ENCODE results near the gene SNAI3. TPM values are rescaled to one million over a fixed set of nuclear protein-coding genes. Genes with fewer than 3 reads are reported as not detected.

SNAI3 gene
- total and polyA plus RNA-seq, 9 of the 15 experiments (the other 6 are each of a cell fraction or from before 2014, with no cell fraction given) = 0.04 to 4.1 (median 0.80) TPM; not detected in 1

GRCh38 chr16:88686439-88687253 is at the start of gene SNAI3 (continued):
- peak; percentile 8; the same call in 1 of the 2 replicates for TF ChIP-seq SMARCE1 (IDR thresholded peaks at IDR 0.05)
- TF ChIP-seq MYC (IDR thresholded peaks at IDR 0.05; ENCODE audit: low read depth, low read length) = peak; percentile 63; the same call in 1 of the 2 replicates
- TF ChIP-seq MYC (CRISPR knock-in tag; IDR thresholded peaks at IDR 0.05; ENCODE audit: borderline replicate concordance, low read depth) = no peak
- TF ChIP-seq GATAD2B (IDR thresholded peaks at IDR 0.05; ENCODE audit: borderline replicate concordance) = no peak
- TF ChIP-seq FOXP4 (CRISPR knock-in tag; IDR thresholded peaks at IDR 0.05; ENCODE audit: borderline replicate concordance) = no peak
- 0 out of 2 replicates have a peak, but pooled peaks have one; percentile 49 for TF ChIP-seq TCF7 (IDR thresholded peaks at IDR 0.05; ENCODE audit: borderline replicate concordance)
- TF ChIP-seq PCBP2 (IDR thresholded peaks at IDR 0.05; ENCODE audit: low read depth, low read length, poor library complexity, severe bottlenecking) = no peak
- TF ChIP-seq NR2C2 (CRISPR knock-in tag; IDR thresholded peaks at IDR 0.05) = no peak
- TF ChIP-seq NR2C2 (tag; IDR thresholded peaks at IDR 0.05) = peak; percentile 38
- peak; percentile 33; the same call in 1 of the 2 replicates for TF ChIP-seq BCOR (IDR thresholded peaks at IDR 0.05)
- TF ChIP-seq USF1 (CRISPR knock-in tag; IDR thresholded peaks at IDR 0.05) = 0 out of 2 replicates have a peak, but pooled peaks have one; percentile 17
- TF ChIP-seq UBTF (IDR thresholded peaks at IDR 0.05; ENCODE audit: borderline replicate concordance in 1 of 2, low read depth in 2 of 2, low read length in 2 of 2) = peak; percentile 82 to 98; a peak in 3 of 4 replicates
- TF ChIP-seq ZNF695 (CRISPR knock-in tag; IDR thresholded peaks at IDR 0.05) = no peak
- TF ChIP-seq FOXA3 (CRISPR knock-in tag; conservative IDR thresholded peaks at IDR 0.05 in 1 of 2, IDR thresholded peaks at IDR 0.05 in 1 of 2) = no peak
- TF ChIP-seq FOXM1 (IDR thresholded peaks at IDR 0.05; ENCODE audit: low read depth) = no peak
- no peak for TF ChIP-seq FOXM1 (CRISPR knock-in tag; IDR thresholded peaks at IDR 0.05; ENCODE audit: low read depth)
- no peak; the same call in 1 of the 2 replicates for TF ChIP-seq CHD2 (IDR thresholded peaks at IDR 0.05; ENCODE audit: low read depth, low read length)
- TF ChIP-seq PML (IDR thresholded peaks at IDR 0.05; ENCODE audit: low read length) = peak; percentile 47; the same call in 1 of the 2 replicates
- no peak for TF ChIP-seq CREB3 (tag; conservative IDR thresholded peaks at IDR 0.05; ENCODE audit: low read depth)
- 0 out of 2 replicates have a peak, but pooled peaks have one; percentile 26 for TF ChIP-seq SMAD4 (CRISPR knock-in tag; conservative IDR thresholded peaks at IDR 0.05)
- TF ChIP-seq GABPB1 (CRISPR knock-in tag; IDR thresholded peaks at IDR 0.05) = 0 out of 2 replicates have a peak, but pooled peaks have one; percentile 10

Data from K562 (cell line).